HEK293T (cell line): Measurements from ENCODE around the gene FRMPD2.

ENCODE experiments used
- BHLHE40 ChIP-seq: fragments of 450-650 bp; IDR thresholded peaks from 2 replicates; pipeline ENCODE4 v1.6.1; 2016; ENCODE audit warnings: mild to moderate bottlenecking, moderate library complexity, borderline replicate concordance
- FOXM1 ChIP-seq: fragments of 450-650 bp; IDR thresholded peaks from 2 replicates; pipeline ENCODE4 v1.6.1; 2017; ENCODE audit warnings: mild to moderate bottlenecking, borderline replicate concordance
- HDGF ChIP-seq: fragments of 450-650 bp; IDR thresholded peaks from 2 replicates; pipeline ENCODE4 v1.6.1; 2017; ENCODE audit warnings: antibody characterized with exemption, borderline replicate concordance
- NFRKB ChIP-seq: fragments of 450-650 bp; IDR thresholded peaks from 2 replicates; pipeline ENCODE4 v1.6.1; 2016; ENCODE audit warnings: mild to moderate bottlenecking, moderate library complexity
- SP1 ChIP-seq: fragments of 450-650 bp; IDR thresholded peaks from 2 replicates; pipeline ENCODE4 v1.6.1; 2017
- SUZ12 ChIP-seq: fragments of 450-650 bp; IDR thresholded peaks from 2 replicates; pipeline ENCODE4 v1.6.1; 2016; ENCODE audit warnings: mild to moderate bottlenecking
- TARDBP ChIP-seq: fragments of 450-650 bp; IDR thresholded peaks from 2 replicates; pipeline ENCODE4 v1.6.1; 2016

DNA sequence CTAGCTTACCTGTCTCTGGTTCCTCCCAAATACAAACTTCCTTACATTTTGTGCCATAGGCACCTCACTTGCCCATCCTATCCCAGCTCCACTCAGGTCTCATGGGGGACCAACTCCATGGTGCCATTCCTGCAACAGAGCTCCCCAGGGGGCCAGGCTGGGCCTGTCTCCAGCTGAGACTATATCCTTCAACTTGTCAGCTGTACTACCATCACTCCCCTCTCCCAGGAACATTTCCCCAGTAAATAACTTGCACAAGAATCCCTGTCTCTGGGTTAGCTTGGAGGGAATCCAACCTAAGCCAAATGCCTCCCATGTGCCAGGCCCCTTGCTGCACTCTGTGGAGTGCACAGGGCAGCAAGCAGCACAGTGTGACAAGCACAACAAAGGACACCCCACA is 33.2 kb downstream of the FRMPD2 start:
- TF ChIP-seq NFRKB, result no peak
- no peak for TF ChIP-seq HDGF
- TF ChIP-seq BHLHE40, result no peak
- no peak for TF ChIP-seq FOXM1
- no peak for TF ChIP-seq SP1
- TF ChIP-seq TARDBP, result no peak
- no peak for TF ChIP-seq SUZ12
